IPS-18c (cell line): Measurements from ENCODE around the gene LANCL3.
A peak's percentile ranks its signal among the peaks of the same experiment; 100 is the strongest.
"Not testable (repeated sequence)": the region's sequence is repeated elsewhere in the genome, so short reads cannot be mapped to it uniquely, and the experiment has no call there.

ENCODE experiments used
- H3K4me3 ChIP-seq: 2 replicates; pipeline ENCODE4 v1.7.0; 2013; ENCODE audit warnings: low read depth, mild to moderate bottlenecking, low read length, moderate library complexity; ENCODE audit not compliant: insufficient read depth
- H3K9me3 ChIP-seq: one replicate; pipeline ENCODE4 v1.6.1; 2013; ENCODE audit warnings: mild to moderate bottlenecking, low read length, moderate library complexity; ENCODE audit not compliant: control insufficient read depth, insufficient read depth

LANCL3 gene

DNA sequence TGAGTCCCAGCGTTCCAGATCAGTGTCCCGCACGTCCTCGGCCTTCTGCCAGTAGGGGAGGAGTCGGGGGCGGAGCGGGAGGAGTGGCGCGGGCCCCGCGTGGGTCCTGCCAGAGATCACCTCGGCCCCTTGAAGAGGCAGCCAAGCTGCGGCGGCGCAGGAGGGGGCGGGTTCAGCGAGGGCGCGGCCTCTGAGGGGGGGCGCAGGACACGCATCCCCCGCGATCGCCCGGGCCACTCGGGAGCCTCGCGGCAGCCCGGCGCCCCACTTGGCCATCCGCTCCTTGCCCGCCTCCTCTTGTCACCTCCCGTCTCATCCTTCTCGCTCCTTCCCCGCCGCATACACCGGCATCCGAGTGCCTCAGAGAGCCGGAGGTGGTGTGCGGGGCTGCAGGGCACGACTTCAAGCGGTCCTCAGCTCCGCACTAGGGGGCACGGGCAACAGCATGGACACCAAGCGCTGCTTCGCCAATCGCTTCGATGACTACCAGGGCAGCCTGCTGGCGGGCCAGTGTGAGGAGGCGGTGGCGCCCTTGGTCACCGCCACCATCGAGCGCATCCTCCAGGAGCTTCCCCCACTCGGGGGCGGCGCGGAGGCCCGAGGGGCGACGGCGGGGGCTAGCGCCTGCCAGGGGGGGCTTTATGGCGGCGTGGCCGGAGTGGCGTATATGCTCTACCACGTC is at the start of gene LANCL3:
Gene LANCL3 (plus strand): TSS at position 236 of the 682 bp plus-strand sequence. CDS start 210 bp downstream, at position 446.
- not testable (repeated sequence) for H3K9me3 ChIP-seq
- H3K4me3 ChIP-seq: peak within 1 kb of the TSS; percentile 21; the same call in 1 of the 2 replicates

DNA sequence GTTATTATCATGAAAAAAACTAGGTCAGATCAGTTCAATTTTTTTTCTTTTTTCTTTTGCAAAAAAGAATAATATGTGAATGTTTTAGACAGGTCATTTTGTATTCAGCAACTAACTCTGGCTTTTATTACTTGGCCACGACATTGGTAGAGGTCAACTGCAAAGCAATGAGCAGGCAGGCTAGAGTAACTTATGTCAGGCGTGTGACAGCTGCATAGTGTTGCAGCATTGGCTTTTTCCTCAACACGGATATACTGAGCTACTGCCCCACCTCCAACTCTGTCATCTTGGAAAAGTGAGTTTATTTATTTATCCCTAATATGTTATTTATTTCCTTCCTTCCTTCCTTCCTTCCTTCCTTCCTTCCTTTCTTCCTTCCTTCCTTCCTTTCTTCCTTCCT is 47.8 kb upstream of the LANCL3 start:
- not testable (repeated sequence) for H3K4me3 ChIP-seq, H3K9me3 ChIP-seq

DNA sequence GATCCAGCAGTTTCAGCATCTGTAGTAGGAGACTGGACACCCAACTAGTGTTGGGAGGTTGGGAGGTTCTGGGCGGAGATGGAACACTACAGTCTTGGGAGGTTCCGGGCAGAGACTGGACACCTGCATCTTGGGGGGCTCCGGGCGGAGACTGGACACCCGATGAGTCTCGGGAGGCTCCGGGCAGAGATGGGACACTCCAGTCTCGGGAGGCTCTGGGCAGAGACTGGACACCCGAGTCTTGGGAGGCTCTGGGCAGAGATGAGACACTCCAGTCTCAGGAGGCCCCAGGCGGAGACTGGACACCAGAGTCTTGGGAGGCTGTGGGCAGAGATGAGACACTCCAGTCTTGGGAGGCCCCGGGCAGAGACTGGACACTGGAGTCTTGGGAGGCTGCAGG is 29.5 kb upstream of the LANCL3 start:
- H3K4me3 ChIP-seq: no peak overlapping the region
- no peaks in the 10 kb centered on the region for H3K9me3 ChIP-seq

DNA sequence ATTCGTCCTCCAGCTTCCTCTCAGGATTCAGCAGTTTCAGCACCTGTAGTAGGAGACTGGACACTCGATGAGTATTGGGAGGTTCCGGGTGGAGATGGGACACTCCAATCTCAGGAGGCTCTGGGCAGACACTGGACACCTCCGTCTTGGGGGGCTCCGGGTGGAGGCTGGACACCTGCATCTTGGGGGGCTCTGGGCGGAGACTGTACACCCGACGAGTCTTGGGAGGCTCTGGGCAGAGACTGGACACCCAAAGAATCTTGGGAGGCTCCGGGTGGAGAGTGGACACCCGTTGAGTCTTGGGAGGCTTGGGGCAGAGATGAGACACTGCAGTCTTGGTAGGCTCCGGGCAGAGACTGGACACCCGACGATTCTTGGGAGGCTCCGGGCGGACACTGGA is 28.7 kb upstream of the LANCL3 start:
- no peak overlapping the region for H3K4me3 ChIP-seq
- H3K9me3 ChIP-seq: no peaks in the 10 kb centered on the region

DNA sequence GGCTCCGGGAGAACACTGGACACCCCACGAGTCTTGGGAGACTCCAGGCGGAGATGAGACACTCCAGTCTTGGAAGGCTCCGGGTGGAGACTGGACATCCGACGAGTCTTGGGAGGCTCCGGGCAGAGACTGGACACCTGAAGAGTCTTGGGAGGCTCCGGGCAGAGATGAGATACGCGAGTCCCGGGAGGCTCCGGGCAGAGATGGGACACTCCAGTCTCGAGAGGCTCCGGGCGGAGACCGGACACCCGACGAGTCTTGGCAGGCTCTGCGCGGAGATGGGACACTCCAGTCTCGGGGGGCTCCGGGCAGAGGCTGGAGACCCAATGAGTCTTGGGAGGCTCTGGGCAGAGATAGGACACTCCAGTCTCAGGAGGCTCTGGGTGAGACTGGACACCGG is 28.1 kb upstream of the LANCL3 start:
- Histone ChIP-seq H3K4me3 (no peak overlapping the region), H3K9me3 (no peaks in the 10 kb centered on the region)

DNA sequence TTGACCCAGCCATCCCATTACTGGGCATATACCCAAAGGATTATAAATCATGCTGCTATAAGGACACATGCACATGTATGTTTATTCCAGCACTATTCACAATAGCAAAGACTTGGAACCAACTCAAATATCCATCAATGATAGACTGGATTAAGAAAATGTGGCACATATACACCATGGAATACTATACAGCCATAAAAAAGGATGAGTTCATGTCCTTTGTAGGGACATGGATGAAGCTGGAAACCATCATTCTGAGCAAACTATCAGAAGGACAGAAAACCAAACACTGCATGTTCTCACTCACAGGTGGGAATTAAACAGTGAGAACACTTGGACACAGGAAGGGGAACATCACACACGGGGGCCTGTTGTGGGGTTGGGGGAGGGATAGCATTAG is 26.9 kb upstream of the LANCL3 start:
- H3K9me3 ChIP-seq, H3K4me3 ChIP-seq: not testable (repeated sequence)

DNA sequence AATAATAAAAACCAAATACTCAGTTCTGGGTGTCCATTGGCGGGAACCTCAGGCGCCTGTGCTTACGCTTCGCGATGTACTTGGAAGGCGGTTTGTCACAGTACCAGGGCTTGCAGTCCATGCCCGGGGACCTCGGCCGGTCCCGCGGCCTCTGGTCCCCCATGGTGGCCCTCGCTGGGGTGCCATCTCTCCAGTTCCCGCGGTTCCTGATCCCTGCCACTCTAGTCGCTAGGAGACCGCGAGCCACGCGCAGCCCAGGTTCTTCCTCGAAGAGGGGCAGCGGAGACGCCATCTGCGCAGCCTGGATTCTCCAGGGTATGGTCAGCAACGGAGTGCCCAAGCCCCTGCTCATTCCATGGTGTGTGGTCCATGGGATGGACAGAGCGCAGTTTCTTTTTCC is 26.4 kb upstream of the LANCL3 start:
- no peak overlapping the region for H3K4me3 ChIP-seq
- no peaks in the 10 kb centered on the region for H3K9me3 ChIP-seq

DNA sequence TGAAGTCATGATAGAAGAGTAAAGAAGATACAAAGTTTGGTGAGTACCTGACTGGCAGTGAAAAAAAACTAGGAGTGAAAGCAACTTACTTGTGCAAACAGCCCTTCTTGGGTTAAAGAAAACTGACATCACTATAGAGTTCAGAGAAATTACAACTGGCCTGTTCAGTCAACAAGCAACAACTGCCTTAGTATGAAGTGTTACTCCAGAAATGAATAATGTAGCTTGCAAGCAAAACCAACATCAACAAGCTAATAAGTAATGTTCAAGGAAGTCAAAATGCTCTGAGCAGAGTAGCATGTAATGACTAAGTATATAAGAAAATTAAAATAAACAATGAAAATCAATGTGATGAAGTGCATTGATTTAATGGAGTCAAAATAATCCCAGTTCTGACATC is 21.8 kb upstream of the LANCL3 start:
- not testable (repeated sequence) for H3K9me3 ChIP-seq, H3K4me3 ChIP-seq

DNA sequence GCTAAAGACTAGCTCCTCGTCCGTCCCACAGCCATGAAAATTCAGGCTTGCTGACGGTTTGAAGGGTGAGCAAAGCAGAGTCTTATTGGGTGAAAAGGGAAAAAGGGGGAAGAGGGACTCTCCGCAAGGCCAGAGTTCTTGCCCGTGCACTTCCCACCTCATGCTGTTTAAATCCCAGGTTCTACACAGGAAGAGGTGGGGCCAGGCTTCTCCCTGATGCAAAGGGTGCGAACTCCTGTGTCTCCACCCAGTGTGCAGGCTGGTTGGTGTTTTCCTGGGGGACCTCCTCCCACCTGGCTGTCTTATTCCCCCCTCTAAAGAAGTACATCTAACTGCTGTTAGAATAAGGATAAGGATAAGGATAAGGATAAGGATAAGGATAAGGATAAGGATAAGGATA is 18.0 kb upstream of the LANCL3 start:
- H3K4me3 ChIP-seq: no peak overlapping the region
- no peaks in the 10 kb centered on the region for H3K9me3 ChIP-seq

DNA sequence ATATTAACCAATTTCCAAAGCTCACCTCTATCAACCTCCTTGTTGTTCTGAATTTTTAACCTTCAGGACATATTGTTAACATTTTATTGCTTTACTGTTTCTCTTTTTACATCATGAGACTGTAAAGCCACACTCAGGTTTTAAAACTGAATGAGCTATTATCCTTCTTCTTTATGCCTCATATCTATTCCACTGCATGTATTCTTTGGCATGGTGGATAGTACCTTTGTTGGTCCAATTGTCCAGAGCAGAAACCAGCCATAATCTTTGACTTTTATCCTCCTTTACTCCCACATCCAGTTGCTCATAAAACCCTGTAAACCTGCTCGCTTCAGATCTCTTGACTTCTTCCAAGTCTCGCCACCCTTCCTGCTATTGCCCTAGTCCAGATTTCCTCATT is 6.2 kb upstream of the LANCL3 start:
- not testable (repeated sequence) for H3K9me3 ChIP-seq, H3K4me3 ChIP-seq

DNA sequence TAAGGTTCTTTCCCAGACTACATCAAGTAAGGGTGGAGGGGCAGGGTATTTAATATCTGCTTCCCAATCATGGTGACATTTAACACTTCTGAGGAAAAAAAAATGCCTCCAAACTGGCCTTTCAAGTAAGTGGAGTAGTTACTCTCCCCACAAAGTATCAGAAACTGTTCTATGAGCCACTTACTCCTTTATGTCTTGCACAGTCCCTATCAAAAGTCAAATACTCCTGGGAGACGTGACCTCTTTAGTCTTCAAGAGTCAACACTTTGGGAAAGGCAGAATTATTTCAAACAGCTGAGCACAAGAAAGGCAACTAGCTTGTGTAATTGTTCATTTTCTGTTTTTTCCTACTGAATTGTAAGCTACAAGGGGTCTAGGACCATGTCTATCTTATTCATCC is 1.1 kb upstream of the LANCL3 start:
- H3K9me3 ChIP-seq, H3K4me3 ChIP-seq: not testable (repeated sequence)

DNA sequence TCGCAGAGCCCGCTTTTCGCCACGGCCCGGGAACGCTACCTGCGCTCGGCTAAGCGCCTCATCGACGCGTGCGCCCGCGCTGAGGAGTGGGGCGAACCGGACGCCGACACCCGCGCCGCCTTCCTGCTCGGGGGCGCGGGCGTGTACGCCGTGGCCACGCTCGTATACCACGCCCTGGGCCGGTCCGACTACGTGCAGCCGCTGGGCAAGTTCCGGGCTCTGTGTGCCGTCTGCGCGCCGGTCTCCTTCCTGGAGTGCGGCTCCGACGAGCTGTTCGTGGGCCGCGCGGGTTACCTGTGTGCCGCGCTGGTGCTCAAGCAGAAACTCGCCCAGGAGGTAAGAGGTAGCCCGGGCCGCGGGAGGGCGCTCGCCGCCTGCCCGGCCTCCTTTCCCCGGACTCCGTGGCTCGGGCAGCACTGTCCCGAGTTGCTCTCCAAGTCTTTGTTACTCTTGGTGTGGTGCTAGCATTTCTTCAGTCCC is 687 bp downstream of the LANCL3 start:
- H3K4me3 ChIP-seq: peak overlapping the region; percentile 21; the same call in 1 of the 2 replicates
- not testable (repeated sequence) for H3K9me3 ChIP-seq

DNA sequence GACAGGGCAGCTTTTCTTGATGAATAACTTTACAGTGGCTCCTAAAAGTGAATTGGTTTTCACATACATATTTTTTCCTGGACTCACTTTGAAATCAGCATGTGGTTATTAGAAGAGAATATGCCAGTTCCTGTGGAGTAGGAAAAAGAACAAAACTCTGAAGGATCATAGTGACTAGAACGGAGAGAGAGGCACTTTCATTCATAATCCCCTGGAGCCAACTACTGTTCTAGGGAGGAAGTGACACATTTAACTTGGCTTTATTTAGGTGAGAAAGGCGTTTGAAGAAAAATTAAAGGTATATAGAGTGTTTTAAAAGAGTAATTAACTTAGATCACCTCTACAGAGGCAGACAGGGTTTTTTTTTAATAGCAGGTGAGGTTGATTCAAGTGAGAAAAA is 1.7 kb downstream of the LANCL3 start:
- H3K4me3 ChIP-seq, H3K9me3 ChIP-seq: not testable (repeated sequence)

DNA sequence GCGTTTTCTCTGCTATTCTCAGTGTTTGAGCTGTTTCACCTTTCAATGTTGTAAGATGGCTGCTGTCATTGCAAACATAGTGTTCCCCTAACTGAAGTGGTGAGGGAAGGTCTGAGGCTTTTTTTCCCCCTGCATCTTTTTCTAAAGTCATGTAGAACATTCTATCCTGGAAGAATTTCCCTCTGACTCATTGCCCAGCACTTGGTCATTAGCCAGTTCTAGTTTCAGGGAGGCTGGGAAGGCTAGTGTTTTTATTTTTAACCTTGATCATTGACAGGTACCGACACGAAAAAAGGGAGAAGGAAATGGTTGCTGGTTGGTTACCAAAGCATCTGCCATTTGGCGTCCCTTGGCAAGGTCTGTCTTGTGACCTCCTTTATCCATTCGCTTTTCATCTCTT is 6.6 kb downstream of the LANCL3 start:
- Histone ChIP-seq H3K4me3 (no peak overlapping the region), H3K9me3 (no peaks in the 10 kb centered on the region)

DNA sequence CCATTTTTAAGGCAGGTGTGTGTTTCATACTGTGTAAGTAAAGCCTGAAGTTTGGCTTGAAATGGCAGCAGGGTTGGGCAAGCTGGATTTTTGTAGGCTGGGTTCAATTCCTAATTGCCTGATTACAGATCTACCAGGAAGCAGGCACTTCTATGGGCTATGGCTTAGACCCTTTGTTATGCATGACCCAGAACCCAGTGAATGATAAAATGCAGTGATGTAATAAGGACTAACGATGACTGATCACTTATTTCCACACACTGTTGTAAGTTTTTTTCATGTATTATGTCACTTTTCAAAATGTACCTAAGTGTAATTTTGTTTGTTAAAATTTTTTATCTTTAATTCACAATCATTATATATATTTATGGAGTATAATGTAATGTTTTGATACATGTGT is 8.6 kb downstream of the LANCL3 start:
- Histone ChIP-seq H3K4me3 (no peak overlapping the region), H3K9me3 (no peaks in the 10 kb centered on the region)

DNA sequence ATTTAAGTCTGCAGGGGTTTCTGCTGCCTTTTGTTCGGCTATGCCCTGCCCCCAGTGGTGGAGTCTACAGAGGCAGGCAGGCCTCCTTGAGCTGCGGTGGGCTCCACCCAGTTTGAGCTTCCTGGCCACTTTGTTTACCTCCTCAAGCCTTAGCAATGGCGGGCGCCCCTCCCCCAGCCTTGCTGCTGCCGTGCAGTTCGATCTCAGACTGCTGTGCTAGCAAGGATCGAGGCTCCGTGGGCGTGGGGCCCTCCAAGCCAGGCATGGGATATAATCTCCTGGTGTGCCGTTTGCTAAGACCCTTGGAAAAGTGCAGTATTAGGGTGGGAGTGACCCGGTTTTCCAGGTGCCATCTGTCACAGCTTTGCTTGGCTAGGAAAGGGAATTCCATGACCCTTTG is 15.9 kb downstream of the LANCL3 start:
- not testable (repeated sequence) for H3K4me3 ChIP-seq, H3K9me3 ChIP-seq

DNA sequence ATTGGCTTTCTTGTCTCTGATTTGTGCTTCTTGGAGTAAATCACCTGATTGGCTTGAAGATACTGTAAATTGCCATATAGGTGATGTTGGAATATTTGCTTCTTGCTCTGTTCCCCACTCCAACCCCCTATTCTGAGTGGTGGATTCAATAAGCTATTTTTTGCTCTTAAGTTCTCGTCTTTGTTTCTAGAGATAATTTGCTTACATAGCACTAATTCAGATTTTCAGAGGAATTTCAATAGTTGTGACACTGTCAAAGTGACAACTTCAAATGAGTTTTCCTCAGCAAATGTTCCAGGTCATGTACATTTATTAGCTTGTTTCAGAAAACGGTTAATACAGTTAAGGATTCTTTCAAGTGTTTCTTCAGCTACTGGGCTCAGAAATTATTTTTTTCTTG is 18.6 kb downstream of the LANCL3 start:
- Histone ChIP-seq H3K4me3 (no peak overlapping the region), H3K9me3 (peaks cover 4% of the 10 kb centered on the region)

DNA sequence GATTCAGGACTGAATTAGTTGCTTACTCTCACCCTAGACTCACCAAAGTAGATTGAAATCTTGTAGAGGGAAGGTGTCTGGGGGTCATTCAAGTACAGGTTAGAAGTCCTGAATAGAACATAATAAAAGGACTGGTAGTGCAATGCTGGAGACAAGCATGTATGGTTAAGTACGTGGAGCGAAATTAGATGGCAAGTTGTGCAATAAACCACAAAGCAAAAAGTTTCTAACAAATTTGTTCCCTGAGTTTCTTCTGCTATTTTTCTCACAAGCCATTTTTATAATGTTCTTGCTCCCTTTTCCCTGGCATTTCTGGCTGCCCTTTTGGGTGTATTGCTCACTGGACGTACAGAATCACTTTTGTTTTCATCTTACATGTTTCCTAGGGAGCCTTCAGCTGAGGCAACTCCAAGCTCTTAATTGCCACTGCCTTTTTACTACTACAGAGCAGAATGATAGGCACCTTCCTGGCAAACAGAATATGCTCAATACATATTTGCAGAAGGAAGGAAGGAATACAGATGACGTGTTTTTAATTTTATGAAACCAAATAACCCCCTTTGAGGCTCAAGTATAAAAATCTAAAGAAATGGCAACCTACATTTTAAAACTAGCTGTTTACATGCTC is 23.4 kb downstream of the LANCL3 start:
- H3K9me3 ChIP-seq: no peaks in the 10 kb centered on the region
- H3K4me3 ChIP-seq: no peak overlapping the region

DNA sequence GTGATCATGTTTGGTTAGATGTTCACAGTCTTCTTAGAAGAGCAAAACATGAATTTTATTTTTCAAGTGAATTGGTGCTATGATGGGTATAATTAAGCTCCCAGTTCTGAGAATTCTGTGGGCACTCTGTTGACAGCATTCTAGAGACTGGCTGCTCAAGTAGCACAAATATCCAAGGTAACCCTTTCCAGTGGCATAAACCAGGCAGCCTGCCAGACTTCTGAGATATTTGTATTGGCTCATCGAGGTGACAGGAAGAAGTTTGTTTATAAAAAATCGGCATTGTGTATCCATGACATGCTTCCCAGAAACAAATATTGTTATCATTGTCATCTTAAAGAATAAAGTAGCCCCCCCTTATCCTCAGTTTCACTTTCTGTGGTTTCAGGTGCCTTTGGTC is 28.3 kb downstream of the LANCL3 start:
- Histone ChIP-seq H3K9me3 (no peaks in the 10 kb centered on the region), H3K4me3 (no peak overlapping the region)
